ENCODE measurements around the gene KDF1. TPM values are rescaled to one million over a fixed set of nuclear protein-coding genes. Genes with fewer than 3 reads are reported as not detected.
"Not testable (repeated sequence)": the region's sequence is repeated elsewhere in the genome, so short reads cannot be mapped to it uniquely, and the experiment has no call there.

Gene KDF1
- total RNA-seq, 1 donor from 2014 or later: 11.9 TPM

GRCh38 chr1:26949926-26950319, 10.3 kb downstream of the KDF1 start:
- peaks cover 34% of the 10 kb centered on the region for H3K36me3 Mint-ChIP-seq
- H3K9me3 Mint-ChIP-seq: no peaks in the 10 kb centered on the region
- no peak for TF ChIP-seq CTCF (IDR thresholded peaks at IDR 0.05; ENCODE audit: unreplicated experiment)
- H3K4me1 Mint-ChIP-seq: peaks cover 7% of the 10 kb centered on the region
- H3K27me3 Mint-ChIP-seq (ENCODE audit: low read depth): no peaks in the 10 kb centered on the region
- no peak overlapping the region for H3K27ac Mint-ChIP-seq
- H3K4me3 Mint-ChIP-seq: no peak overlapping the region
- DNase-seq (ENCODE audit: low spot score in 2 of 2, unreplicated experiment in 2 of 2): no peak

- no peak for TF ChIP-seq CTCF (IDR thresholded peaks at IDR 0.05; ENCODE audit: unreplicated experiment)
- no peaks in the 10 kb centered on the region for H3K27me3 Mint-ChIP-seq (ENCODE audit: low read depth)
- H3K27ac Mint-ChIP-seq: no peak overlapping the region
- no peaks in the 10 kb centered on the region for H3K9me3 Mint-ChIP-seq
- no peak overlapping the region for H3K4me3 Mint-ChIP-seq
- H3K36me3 Mint-ChIP-seq: peaks cover 34% of the 10 kb centered on the region
- H3K4me1 Mint-ChIP-seq: peaks cover 7% of the 10 kb centered on the region
- no peak for DNase-seq (ENCODE audit: low spot score in 2 of 2, unreplicated experiment in 2 of 2)
These were observed 10.9 kb downstream of the KDF1 start for GRCh38 chr1:26949266-26949925.

- DNase-seq (ENCODE audit: low spot score in 2 of 2, unreplicated experiment in 2 of 2); H3K27me3 Mint-ChIP-seq (ENCODE audit: low read depth); H3K4me3 Mint-ChIP-seq; H3K9me3 Mint-ChIP-seq; H3K4me1 Mint-ChIP-seq; H3K27ac Mint-ChIP-seq: not testable (repeated sequence)
- H3K36me3 Mint-ChIP-seq: peaks cover 32% of the 10 kb centered on the region
These were observed 11.6 kb downstream of the KDF1 start for GRCh38 chr1:26948725-26949057.

- no peak overlapping the region for H3K4me3 Mint-ChIP-seq
- no peak for TF ChIP-seq CTCF (IDR thresholded peaks at IDR 0.05; ENCODE audit: unreplicated experiment)
- H3K27me3 Mint-ChIP-seq (ENCODE audit: low read depth): no peaks in the 10 kb centered on the region
- no peaks in the 10 kb centered on the region for H3K9me3 Mint-ChIP-seq
- H3K27ac Mint-ChIP-seq: peak overlapping the region; percentile 39
- peaks cover 39% of the 10 kb centered on the region for H3K36me3 Mint-ChIP-seq
- no peak for DNase-seq (ENCODE audit: low spot score in 2 of 2, unreplicated experiment in 2 of 2)
- H3K4me1 Mint-ChIP-seq: peaks cover 7% of the 10 kb centered on the region
These were observed 14.0 kb downstream of the KDF1 start for GRCh38 chr1:26946270-26946669.

- peaks cover 7% of the 10 kb centered on the region for H3K4me1 Mint-ChIP-seq
- H3K36me3 Mint-ChIP-seq: peaks cover 39% of the 10 kb centered on the region
- no peak for TF ChIP-seq CTCF (IDR thresholded peaks at IDR 0.05; ENCODE audit: unreplicated experiment)
- peak overlapping the region; percentile 39 for H3K27ac Mint-ChIP-seq
- no peak overlapping the region for H3K4me3 Mint-ChIP-seq
- H3K9me3 Mint-ChIP-seq: no peaks in the 10 kb centered on the region
- no peak for DNase-seq (ENCODE audit: low spot score in 2 of 2, unreplicated experiment in 2 of 2)
- no peaks in the 10 kb centered on the region for H3K27me3 Mint-ChIP-seq (ENCODE audit: low read depth)
These were observed 14.5 kb downstream of the KDF1 start for GRCh38 chr1:26945728-26946127.

GRCh38 chr1:26945138-26945537, 15.1 kb downstream of the KDF1 start:
- Mint-ChIP-seq H3K9me3 (no peaks in the 10 kb centered on the region), H3K4me3 (no peak overlapping the region), H3K27me3 (ENCODE audit: low read depth) (no peaks in the 10 kb centered on the region), H3K27ac (peak overlapping the region; percentile 43), H3K4me1 (peaks cover 7% of the 10 kb centered on the region), H3K36me3 (peaks cover 39% of the 10 kb centered on the region)
- no peak for TF ChIP-seq CTCF (IDR thresholded peaks at IDR 0.05; ENCODE audit: unreplicated experiment)
- no peak for DNase-seq (ENCODE audit: low spot score in 2 of 2, unreplicated experiment in 2 of 2)
